Muscle of leg (tissue), 16 donors: ENCODE results near the gene PAQR7. TPM values are rescaled to one million over a fixed set of nuclear protein-coding genes. Genes with fewer than 3 reads are reported as not detected.

ENCODE experiments used
- DNase-seq: peaks from one replicate; pipeline ENCODE4 v3.0.0; 2013
- H3K27ac ChIP-seq: one replicate; pipeline ENCODE4 v1.5.1; 2013; ENCODE audit warnings: mild to moderate bottlenecking, low read length, control low read depth
- H3K27me3 ChIP-seq: one replicate; pipeline ENCODE4 v1.6.1; 2013; ENCODE audit warnings: low read length; ENCODE audit not compliant: control insufficient read depth, insufficient read depth
- H3K36me3 ChIP-seq: one replicate; pipeline ENCODE4 v1.6.1; 2013; ENCODE audit warnings: low read length; ENCODE audit not compliant: control insufficient read depth, insufficient read depth
- H3K4me1 ChIP-seq: one replicate; pipeline ENCODE4 v1.6.1; 2013; ENCODE audit warnings: low read length; ENCODE audit not compliant: control insufficient read depth, insufficient read depth
- H3K4me3 ChIP-seq: one replicate; pipeline ENCODE4 v1.5.1; 2013; ENCODE audit warnings: low read length, control low read depth
- H3K9me3 ChIP-seq: replicated peaks from 2 replicates; pipeline ENCODE4 v1.6.1; 2013; ENCODE audit warnings: low read depth, low read length; ENCODE audit not compliant: control insufficient read depth
- whole genome bisulfite sequencing: methylation state at CpG from one replicate; pipeline ENCODE4 v1.1.5; 2013; ENCODE audit warnings: missing lambda C conversion rate; ENCODE audit not compliant: insufficient coverage; 5-methylcytosine and 5-hydroxymethylcytosine counted together
- long read RNA-seq, 11 donors: transcript quantifications; one replicate each; lab custom pipeline, GENCODE V29; 2026
- polyA plus RNA-seq, 8 donors: library from polyadenylated mRNA; unstranded; fragments of 120-200 nt; gene quantifications; one replicate each; pipeline versions ENCODE4 v1.2.1 to v1.2.3, GENCODE V29; 2013; ENCODE audit warnings: inconsistent platforms in 1 of 8, low replicate concordance in 1 of 8; ENCODE audit not compliant: insufficient read length in 8 of 8, insufficient read depth in 1 of 8
- total RNA-seq: library from RNA; stranded (reverse); fragments of 120-200 nt; gene quantifications from one replicate; pipeline ENCODE4 v1.2.4, GENCODE V29; 2013

PAQR7 gene, protein sequence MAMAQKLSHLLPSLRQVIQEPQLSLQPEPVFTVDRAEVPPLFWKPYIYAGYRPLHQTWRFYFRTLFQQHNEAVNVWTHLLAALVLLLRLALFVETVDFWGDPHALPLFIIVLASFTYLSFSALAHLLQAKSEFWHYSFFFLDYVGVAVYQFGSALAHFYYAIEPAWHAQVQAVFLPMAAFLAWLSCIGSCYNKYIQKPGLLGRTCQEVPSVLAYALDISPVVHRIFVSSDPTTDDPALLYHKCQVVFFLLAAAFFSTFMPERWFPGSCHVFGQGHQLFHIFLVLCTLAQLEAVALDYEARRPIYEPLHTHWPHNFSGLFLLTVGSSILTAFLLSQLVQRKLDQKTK
- total RNA-seq (5.8 TPM), polyA plus RNA-seq (10 to 100 TPM in 1 of 8 donors, 1 to 10 TPM in 7; 6.9 to 10.8 (median 7.7) TPM)
- long read RNA-seq, donor 1, result 0 reads
- long read RNA-seq, donor 2, result 0 reads
- long read RNA-seq, donor 3, partial matches to known transcripts, result 0 of 1 reads
- long read RNA-seq, donor 3, other reads (novel, unspliced or antisense), result 0 of 1 reads
- long read RNA-seq, donor 4, partial matches to known transcripts, result 0 of 1 reads
- long read RNA-seq, donor 4, other reads (novel, unspliced or antisense), result 0 of 1 reads
- long read RNA-seq, donor 5, result 0 reads
- long read RNA-seq, donor 6, result 0 reads
- long read RNA-seq, donor 7, result 0 reads
- long read RNA-seq, donor 8, partial matches to known transcripts, result 0 of 5 reads
- long read RNA-seq, donor 8, other reads (novel, unspliced or antisense), result 5 of 5 reads
- long read RNA-seq, donor 9, result 0 reads
- long read RNA-seq, donor 10, partial matches to known transcripts, result 0 of 1 reads
- long read RNA-seq, donor 10, other reads (novel, unspliced or antisense), result 0 of 1 reads
- long read RNA-seq, donor 11, partial matches to known transcripts, result 0 of 1 reads
- long read RNA-seq, donor 11, other reads (novel, unspliced or antisense), result 0 of 1 reads

DNA sequence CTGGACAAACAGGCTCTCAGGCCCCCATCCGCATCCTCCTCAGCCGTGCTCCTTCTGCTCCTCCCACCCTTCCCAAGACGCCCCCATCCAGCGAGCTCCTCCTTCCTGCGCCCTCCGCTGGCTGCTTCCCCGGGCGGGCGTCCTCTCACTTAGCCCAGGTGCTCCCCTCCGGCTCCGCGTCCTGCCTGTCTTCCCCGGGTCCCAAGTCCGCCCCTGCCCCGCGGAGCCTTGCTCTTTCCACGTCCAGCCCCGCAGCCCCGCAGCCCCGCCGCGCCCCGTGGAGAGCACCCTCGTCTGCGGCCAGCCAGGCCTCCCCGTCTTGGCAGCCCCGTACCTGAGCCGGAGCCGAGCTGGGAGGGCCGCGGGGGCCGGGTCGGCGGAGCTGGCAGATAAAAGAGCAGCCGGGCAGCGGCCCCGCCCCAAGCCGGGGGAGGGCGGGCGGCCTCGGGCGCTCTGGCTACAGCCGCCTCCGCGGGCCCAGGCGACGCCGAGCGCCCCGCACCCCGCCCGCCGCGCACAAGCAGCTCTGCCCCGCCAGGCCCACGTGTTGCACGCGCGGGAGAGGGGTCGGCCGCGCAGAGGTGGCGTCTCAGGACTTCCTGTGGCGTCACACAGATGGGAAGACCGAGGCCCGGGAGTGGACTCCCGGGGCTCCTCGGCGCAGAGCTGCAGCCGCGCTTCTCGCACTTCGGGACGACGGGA lies at the start of gene PAQR7:
Gene PAQR7 (minus strand): TSS at position 555 of the 702 bp plus-strand sequence. CDS start 11,869 bp downstream, outside the sequence.
- Histone ChIP-seq H3K27ac (peak within 1 kb of the TSS; percentile 79), H3K9me3 (no peaks in the 10 kb centered on the region), H3K4me3 (peak within 1 kb of the TSS; percentile 65), H3K4me1 (peaks cover 30% of the 10 kb centered on the region), H3K36me3 (peaks cover 3% of the 10 kb centered on the region), H3K27me3 (no peaks in the 10 kb centered on the region)
- under 1% methylated on average over 74 of the region's 75 CpGs for WGBS
- peak; percentile 93 for DNase-seq

DNA sequence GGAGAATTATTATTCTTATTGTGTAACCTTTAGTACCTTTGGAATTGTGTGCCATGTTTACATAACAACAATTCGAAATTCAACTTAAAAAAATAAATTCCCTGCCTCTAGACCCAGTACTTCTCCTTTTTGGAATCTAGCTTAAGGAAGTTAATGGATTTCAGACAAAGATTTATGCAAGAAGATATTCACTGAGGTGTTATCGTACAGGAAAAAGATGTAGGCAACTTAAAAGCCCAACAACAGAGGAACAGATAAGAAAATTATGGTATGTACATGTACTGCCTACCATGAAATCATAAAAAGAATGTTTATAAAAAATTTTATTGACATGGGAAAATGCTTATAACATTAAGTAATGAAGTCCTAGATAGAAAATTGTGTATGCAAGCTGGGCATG lies 48.9 kb upstream of the PAQR7 start:
- H3K36me3 ChIP-seq, result no peaks in the 10 kb centered on the region
- no peaks in the 10 kb centered on the region for H3K9me3 ChIP-seq
- H3K27ac ChIP-seq, result no peak overlapping the region
- H3K4me3 ChIP-seq, result no peak overlapping the region
- no CpG with 5 or more reads among the region's 2 CpGs for WGBS
- DNase-seq, result no peak
- H3K4me1 ChIP-seq, result peaks cover 31% of the 10 kb centered on the region
- H3K27me3 ChIP-seq, result peaks cover 22% of the 10 kb centered on the region

DNA sequence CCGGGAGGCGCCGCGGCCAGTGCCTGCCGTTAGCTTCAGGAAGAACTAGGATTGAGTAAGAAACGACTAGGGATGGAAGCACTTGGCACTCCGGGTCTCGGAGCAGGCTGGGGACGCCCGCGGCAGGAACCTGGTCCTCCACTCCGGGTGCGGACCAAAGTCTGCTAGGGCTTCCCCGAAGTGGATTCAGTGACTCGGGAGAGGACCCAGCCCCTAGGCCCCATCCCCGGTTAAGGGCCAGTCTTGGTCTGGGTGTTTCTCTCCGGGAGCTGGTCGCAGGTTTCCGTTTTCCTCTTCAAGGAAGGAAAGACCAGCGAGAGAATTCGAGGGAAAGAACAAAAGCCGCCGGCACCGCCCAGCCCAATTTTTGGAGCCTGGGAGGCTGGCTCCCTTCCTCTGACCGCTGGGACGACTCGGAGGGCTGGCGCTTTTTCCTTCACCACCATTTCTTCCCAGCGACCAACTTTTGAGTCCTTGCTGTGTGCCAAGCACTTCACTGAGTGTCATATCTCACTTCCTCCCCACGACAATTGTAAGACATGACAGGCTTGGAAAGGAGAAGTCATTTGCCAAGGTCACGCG lies 47.6 kb upstream of the PAQR7 start:
- peak; percentile 61 for DNase-seq
- no peaks in the 10 kb centered on the region for H3K36me3 ChIP-seq
- 2% methylated on average over 27 of the region's 32 CpGs for WGBS
- H3K27me3 ChIP-seq, result peaks cover 22% of the 10 kb centered on the region
- peak overlapping the region; percentile 89 for H3K27ac ChIP-seq
- H3K4me1 ChIP-seq, result peaks cover 33% of the 10 kb centered on the region
- peak overlapping the region; percentile 53 for H3K4me3 ChIP-seq
- no peaks in the 10 kb centered on the region for H3K9me3 ChIP-seq

DNA sequence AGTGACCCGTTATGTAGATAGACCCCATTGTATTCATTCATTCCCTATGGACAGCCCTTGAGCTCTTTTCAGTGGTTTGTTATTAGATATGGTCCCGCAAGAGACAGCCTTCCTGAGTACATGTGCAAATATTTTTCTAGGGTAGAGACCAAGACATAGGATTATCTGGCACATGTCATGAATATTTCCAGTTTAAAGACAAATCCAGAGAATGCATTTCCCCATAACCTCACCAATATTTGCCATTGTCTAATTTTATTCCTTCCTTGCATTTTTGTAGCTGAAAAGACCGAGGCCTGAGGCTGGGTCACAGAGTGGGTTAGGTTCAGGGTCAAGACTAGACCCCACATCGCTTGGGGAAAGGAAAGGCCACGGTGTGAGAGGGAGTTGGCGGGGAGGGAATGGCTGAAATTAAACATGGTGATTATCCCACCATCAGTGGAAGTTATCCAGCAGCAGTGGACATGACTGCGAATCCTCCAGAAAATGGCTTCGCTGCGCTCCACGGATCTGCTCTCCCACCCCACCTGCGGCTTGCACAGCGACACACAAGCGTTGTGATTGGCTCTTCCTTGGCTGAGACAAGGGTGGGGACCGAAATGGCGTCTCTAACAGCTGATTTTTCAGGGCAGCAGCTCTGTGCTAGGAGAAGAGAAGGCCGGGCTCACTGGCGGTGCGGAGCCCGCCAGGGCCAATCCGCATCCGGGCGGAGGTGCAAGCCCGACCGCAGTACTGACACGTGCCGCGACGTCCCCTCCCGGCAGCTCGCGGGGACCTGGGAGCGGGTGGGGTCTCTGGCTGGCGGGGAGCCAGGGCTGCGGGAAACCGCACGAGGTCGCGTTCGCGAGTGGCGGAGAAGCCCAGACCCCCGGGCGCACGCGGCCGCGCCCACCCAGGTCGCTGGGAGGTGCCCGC lies 46.8 kb upstream of the PAQR7 start:
- Histone ChIP-seq H3K9me3 (no peaks in the 10 kb centered on the region), H3K4me3 (peak overlapping the region; percentile 53), H3K36me3 (no peaks in the 10 kb centered on the region), H3K27ac (peak overlapping the region; percentile 89), H3K4me1 (peaks cover 31% of the 10 kb centered on the region), H3K27me3 (peaks cover 22% of the 10 kb centered on the region)
- DNase-seq, result peak; percentile 74
- 2% methylated on average over 43 of the region's 49 CpGs for WGBS

DNA sequence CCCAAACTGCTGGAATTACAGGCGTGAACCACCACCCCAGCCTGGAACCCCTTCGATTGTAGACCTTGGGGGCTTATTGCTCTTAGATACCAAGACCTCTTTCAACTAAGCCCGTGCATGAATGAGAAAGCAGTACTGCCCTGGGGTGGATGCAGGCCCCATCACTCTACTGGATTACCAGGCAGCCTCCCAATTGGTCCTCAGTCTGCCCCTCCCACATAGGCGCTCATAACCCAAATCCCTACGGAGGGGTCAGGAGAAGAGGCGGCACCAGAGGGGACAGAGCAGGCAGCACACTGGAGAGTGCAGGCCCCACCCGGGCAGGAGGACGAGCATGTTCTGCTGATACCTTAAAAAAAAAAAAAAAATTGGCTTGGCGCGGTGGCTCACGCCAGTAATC lies 43.1 kb upstream of the PAQR7 start:
- no peaks in the 10 kb centered on the region for H3K9me3 ChIP-seq
- 84% methylated on average over 3 of the region's 11 CpGs for WGBS
- no peak overlapping the region for H3K27ac ChIP-seq
- H3K27me3 ChIP-seq, result peaks cover 16% of the 10 kb centered on the region
- no peak for DNase-seq
- no peak overlapping the region for H3K4me3 ChIP-seq
- H3K4me1 ChIP-seq, result peaks cover 32% of the 10 kb centered on the region
- H3K36me3 ChIP-seq, result no peaks in the 10 kb centered on the region

DNA sequence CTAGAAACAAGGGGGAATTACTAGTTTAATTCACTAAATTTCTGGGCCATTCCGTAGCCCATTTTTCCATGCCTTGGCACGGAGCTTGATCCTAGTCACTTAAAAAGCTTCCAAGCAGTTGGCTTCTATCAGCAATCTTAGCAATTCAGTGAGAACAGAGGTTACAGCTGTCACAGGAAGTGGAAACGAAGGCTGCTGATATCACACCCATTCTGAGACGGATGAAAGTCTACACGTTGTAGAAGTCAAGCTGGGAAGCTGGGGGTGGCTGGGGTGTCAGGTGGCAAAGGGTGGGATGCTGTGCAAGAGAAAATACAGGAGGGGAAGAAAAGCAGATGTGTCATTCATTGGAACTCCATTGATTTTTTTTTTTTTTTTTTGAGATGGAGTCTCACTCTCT lies 42.5 kb upstream of the PAQR7 start:
- Histone ChIP-seq H3K27me3 (peaks cover 10% of the 10 kb centered on the region), H3K4me1 (peaks cover 27% of the 10 kb centered on the region), H3K36me3 (no peaks in the 10 kb centered on the region), H3K27ac (peak overlapping the region; percentile 69), H3K4me3 (no peak overlapping the region), H3K9me3 (no peaks in the 10 kb centered on the region)
- 43% methylated on average over 3 of the region's 5 CpGs for WGBS
- DNase-seq, result peak; percentile 40

DNA sequence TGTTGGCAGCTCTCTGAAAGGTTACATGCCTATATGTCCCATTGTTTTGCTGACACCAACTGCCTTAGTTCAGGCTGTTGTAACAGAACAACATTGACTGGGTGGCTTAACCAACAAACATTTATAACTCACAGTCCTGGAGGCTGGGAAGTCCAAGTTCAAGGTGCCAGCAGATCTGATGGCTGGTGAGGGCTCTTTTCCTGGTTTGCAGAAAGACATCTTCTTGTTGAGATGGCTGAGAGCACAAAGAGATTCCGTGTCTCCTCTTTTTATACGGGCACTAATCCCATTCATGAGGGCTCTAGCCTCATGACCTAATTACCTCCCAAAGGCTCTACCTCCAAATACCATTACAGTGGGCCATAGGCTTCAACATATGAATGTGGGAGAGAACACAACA lies 41.0 kb upstream of the PAQR7 start:
- Histone ChIP-seq H3K4me3 (no peak overlapping the region), H3K4me1 (peaks cover 18% of the 10 kb centered on the region), H3K27ac (no peak overlapping the region), H3K9me3 (no peaks in the 10 kb centered on the region), H3K27me3 (peaks cover 2% of the 10 kb centered on the region), H3K36me3 (no peaks in the 10 kb centered on the region)
- DNase-seq, result no peak
- WGBS, result no CpG with 5 or more reads among the region's 2 CpGs

DNA sequence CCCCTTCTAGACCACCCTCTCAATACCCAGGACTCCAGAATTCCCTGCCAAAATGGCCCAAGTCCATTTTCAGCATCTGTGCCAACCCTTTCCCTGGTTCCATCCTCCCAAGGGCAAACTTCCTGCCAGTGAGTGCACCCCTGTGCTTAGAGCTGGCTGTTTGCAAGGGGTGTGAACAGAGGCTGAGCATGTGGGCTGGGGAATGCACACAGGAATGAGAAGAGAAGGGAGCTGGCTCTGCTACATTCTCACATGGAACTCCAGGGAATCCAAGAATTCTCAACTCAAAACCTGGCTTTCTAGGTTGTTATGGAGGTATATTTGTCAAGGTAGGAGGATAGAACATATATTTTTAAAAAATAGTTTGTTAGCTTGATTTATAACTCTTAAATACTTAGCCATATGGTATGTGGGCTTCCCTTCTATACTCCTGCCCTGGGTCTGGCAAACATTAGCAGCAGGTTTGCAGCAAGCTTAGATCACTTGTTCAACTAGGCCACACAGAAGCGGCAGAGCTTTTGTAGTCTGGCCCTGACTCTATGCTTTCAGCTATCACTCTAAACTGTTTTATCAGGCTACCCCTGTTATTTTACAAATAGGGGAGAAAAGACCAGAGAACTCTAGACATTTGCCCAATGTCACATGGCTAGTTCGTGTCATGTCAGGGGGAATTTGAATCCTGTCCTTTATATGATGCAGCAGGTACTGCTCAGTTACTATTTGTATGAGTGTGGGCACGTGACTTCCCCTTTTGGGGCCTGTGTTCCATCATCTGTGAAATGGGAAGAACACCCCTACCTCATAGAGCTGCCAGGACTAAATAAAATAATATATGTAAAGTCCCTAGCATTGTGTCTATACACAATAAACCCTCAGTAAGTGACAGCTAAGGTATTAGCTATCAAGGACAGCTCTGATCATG lies 38.8 kb upstream of the PAQR7 start:
- Histone ChIP-seq H3K27me3 (no peaks in the 10 kb centered on the region), H3K27ac (peak overlapping the region; percentile 48), H3K4me1 (peaks cover 18% of the 10 kb centered on the region), H3K36me3 (no peaks in the 10 kb centered on the region), H3K9me3 (no peaks in the 10 kb centered on the region), H3K4me3 (no peak overlapping the region)
- WGBS, result no CpG with 5 or more reads among the region's 3 CpGs
- DNase-seq, result no peak
